Measurements from ENCODE around the gene RXFP4. TPM values are rescaled to one million over a fixed set of nuclear protein-coding genes. Genes with fewer than 3 reads are reported as not detected.
A peak's percentile ranks its signal among the peaks of the same experiment; 100 is the strongest.
"Not testable (repeated sequence)": the region's sequence is repeated elsewhere in the genome, so short reads cannot be mapped to it uniquely, and the experiment has no call there.

The RXFP4 gene
- total RNA-seq, 1 donor from 2014 or later = not detected

DNA sequence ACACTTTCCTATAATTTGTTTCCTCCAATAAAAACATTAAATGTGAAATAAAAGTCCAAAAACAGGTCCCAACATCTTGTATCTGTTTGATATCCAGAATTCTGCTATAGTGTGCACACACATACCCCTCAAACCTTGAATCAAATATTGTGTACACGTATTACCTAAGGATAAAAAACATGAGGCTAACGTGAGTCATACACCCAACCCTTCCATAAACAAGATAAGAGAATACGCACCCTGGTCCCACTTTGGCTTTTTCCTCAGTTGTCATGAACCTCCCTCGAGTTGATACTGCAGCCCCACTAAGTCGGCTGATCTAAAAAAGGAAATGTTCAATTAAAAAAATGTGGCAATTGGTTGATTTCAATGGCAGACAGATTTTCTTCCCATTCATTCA lies 12.4 kb upstream of the RXFP4 start:
- no peak overlapping the region for H3K27ac Mint-ChIP-seq (ENCODE audit: unreplicated experiment)
- H3K9me3 Mint-ChIP-seq (ENCODE audit: unreplicated experiment) = no peaks in the 10 kb centered on the region
- H3K4me1 Mint-ChIP-seq (ENCODE audit: unreplicated experiment) = peaks cover 20% of the 10 kb centered on the region
- DNase-seq (ENCODE audit: low spot score) = no peak
- no peaks in the 10 kb centered on the region for H3K27me3 Mint-ChIP-seq (ENCODE audit: unreplicated experiment)
- peak overlapping the region; percentile 5 for H3K4me3 Mint-ChIP-seq (ENCODE audit: unreplicated experiment)
- TF ChIP-seq, protein P1, sequence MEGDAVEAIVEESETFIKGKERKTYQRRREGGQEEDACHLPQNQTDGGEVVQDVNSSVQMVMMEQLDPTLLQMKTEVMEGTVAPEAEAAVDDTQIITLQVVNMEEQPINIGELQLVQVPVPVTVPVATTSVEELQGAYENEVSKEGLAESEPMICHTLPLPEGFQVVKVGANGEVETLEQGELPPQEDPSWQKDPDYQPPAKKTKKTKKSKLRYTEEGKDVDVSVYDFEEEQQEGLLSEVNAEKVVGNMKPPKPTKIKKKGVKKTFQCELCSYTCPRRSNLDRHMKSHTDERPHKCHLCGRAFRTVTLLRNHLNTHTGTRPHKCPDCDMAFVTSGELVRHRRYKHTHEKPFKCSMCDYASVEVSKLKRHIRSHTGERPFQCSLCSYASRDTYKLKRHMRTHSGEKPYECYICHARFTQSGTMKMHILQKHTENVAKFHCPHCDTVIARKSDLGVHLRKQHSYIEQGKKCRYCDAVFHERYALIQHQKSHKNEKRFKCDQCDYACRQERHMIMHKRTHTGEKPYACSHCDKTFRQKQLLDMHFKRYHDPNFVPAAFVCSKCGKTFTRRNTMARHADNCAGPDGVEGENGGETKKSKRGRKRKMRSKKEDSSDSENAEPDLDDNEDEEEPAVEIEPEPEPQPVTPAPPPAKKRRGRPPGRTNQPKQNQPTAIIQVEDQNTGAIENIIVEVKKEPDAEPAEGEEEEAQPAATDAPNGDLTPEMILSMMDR (IDR thresholded peaks at IDR 0.05; ENCODE audit: unreplicated experiment) = no peak
- H3K36me3 Mint-ChIP-seq (ENCODE audit: low read depth, unreplicated experiment) = peaks cover 39% of the 10 kb centered on the region

DNA sequence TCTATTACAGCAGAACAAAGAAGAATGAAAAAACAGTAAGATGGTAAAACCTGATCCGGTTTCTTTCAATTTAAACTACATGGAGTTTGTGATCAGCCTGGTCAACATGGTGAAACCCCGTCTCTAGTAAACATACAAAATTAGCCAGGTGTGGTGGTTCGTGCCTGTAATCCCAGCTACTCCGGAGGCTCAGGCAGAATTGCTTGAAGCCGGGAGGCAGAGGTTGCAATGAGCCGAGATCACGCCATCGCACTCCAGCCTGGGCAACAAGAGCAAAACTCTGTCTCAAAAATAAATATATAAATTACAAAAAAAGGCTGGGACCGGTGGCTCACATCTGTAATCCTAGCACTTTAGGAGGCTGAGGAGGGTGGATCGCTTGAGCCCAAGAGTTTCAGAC lies 10.7 kb upstream of the RXFP4 start:
- Mint-ChIP-seq H3K36me3 (ENCODE audit: low read depth, unreplicated experiment) (peaks cover 34% of the 10 kb centered on the region), H3K4me1 (ENCODE audit: unreplicated experiment) (peaks cover 20% of the 10 kb centered on the region)
- DNase-seq (ENCODE audit: low spot score); H3K9me3 Mint-ChIP-seq (ENCODE audit: unreplicated experiment); H3K27me3 Mint-ChIP-seq (ENCODE audit: unreplicated experiment); H3K27ac Mint-ChIP-seq (ENCODE audit: unreplicated experiment); H3K4me3 Mint-ChIP-seq (ENCODE audit: unreplicated experiment): not testable (repeated sequence)

DNA sequence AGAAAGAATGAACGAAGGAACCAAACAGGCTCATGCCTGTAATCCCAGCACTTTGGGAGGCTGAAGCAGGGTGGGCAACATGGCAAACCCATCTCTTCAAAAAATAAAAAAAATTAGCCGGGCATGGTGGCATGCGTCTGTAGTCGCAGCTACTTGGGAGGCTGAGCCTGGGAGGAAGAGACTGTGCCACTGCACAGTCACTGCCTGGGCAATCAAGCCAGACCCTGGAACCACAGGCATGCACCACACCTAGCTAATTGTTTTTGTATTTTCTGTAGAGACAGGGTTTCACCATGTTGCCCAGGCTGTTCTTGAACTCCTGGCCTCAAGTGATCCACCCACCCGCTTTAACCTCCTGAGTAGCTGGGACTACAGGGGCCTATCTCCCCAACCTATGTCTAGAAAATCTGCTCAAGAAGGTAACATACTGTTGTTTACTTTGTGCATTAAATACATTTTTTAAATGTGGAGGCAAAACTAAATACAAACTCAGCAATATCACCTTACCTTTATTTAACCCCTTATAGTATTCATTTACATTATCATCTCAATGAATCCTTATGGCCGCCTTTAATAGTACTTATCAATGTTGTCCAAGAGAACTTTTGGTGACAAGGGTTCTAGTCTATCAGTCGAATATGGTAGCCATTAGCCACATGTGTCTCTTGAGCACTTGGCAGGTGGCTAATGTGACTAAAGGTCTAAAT lies 10.0 kb upstream of the RXFP4 start:
- H3K27me3 Mint-ChIP-seq (ENCODE audit: unreplicated experiment) = no peaks in the 10 kb centered on the region
- H3K27ac Mint-ChIP-seq (ENCODE audit: unreplicated experiment) = no peak overlapping the region
- H3K36me3 Mint-ChIP-seq (ENCODE audit: low read depth, unreplicated experiment) = peaks cover 28% of the 10 kb centered on the region
- H3K4me3 Mint-ChIP-seq (ENCODE audit: unreplicated experiment) = peak overlapping the region; percentile 51
- H3K9me3 Mint-ChIP-seq (ENCODE audit: unreplicated experiment) = no peaks in the 10 kb centered on the region
- H3K4me1 Mint-ChIP-seq (ENCODE audit: unreplicated experiment) = peaks cover 20% of the 10 kb centered on the region
- TF ChIP-seq, protein P1 (IDR thresholded peaks at IDR 0.05; ENCODE audit: unreplicated experiment) = no peak
- DNase-seq (ENCODE audit: low spot score) = no peak

DNA sequence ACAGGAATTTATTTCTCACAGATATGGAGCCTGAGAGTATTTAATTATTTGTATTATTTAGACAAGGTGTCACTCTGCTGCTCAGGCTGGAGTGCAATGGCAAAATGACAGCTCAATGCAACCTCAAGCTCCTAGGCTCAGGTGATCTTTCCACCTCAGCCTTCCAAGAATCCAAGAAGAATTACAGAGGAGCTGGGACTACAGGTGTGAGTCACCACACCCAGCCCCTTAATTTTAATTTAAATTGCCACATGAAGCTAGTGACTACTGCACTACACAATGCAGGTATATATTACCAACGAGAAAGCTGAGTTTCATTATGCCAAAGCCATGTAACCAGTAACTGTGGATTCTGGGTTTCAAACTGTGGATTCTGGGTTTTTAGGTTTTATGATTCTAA lies 9.4 kb upstream of the RXFP4 start:
- Mint-ChIP-seq H3K27me3 (ENCODE audit: unreplicated experiment) (no peaks in the 10 kb centered on the region), H3K36me3 (ENCODE audit: low read depth, unreplicated experiment) (peaks cover 23% of the 10 kb centered on the region), H3K4me3 (ENCODE audit: unreplicated experiment) (peak overlapping the region; percentile 51), H3K27ac (ENCODE audit: unreplicated experiment) (no peak overlapping the region), H3K4me1 (ENCODE audit: unreplicated experiment) (peaks cover 20% of the 10 kb centered on the region), H3K9me3 (ENCODE audit: unreplicated experiment) (no peaks in the 10 kb centered on the region)
- no peak for DNase-seq (ENCODE audit: low spot score)
- TF ChIP-seq, protein P1 (IDR thresholded peaks at IDR 0.05; ENCODE audit: unreplicated experiment) = no peak

DNA sequence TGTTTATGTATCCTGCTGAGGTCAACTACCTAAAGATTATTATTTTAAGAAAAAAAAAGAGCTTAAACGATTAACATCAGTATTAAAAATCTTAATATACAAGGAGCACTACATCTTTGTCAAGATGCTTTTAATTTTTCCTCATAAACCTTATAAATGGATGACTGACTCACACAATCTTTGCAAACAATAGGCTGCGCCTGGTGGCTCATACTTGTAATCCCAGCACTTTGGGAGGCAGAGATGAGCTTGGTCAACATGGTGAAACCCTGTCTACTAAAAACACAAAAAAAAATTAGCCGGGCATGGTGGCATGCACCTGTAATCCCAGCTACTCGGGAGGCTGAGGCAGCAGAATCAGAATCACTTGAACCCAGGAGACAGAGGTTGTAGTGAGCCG lies 9.0 kb upstream of the RXFP4 start:
- TF ChIP-seq, protein P1 (IDR thresholded peaks at IDR 0.05; ENCODE audit: unreplicated experiment) = no peak
- H3K9me3 Mint-ChIP-seq (ENCODE audit: unreplicated experiment) = no peaks in the 10 kb centered on the region
- no peak for DNase-seq (ENCODE audit: low spot score)
- no peaks in the 10 kb centered on the region for H3K27me3 Mint-ChIP-seq (ENCODE audit: unreplicated experiment)
- H3K27ac Mint-ChIP-seq (ENCODE audit: unreplicated experiment) = no peak overlapping the region
- peaks cover 20% of the 10 kb centered on the region for H3K4me1 Mint-ChIP-seq (ENCODE audit: unreplicated experiment)
- peaks cover 19% of the 10 kb centered on the region for H3K36me3 Mint-ChIP-seq (ENCODE audit: low read depth, unreplicated experiment)
- no peak overlapping the region for H3K4me3 Mint-ChIP-seq (ENCODE audit: unreplicated experiment)
